GM12872 (cell line): Measurements from ENCODE around the gene LPP.

ENCODE experiments used
- TF ChIP-seq, protein P1 (sequence below): IDR thresholded peaks from 3 replicates; pipeline ENCODE4 v1.5.1; 2011; ENCODE audit warnings: low read depth, mild to moderate bottlenecking, low read length, moderate library complexity; ENCODE audit not compliant: insufficient read depth

The LPP gene

DNA sequence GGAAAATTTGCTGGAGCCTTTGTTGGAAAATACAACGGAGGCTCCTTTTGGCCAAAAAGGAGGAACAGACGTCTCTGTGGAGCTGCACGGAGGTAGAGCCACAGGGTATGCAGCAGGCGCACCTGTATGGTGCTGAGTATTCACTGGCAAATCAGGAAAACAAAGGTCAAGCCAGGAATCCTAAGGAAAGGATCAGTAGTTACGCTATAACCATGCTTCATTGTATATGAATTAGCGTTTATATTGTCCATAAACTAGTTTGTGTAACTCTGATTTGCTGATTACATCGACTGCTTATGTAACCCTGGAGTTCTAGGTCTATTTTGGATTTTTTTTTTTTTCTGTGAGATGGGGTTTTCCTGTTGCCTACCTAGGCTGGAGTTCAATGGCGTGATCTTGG is 45.4 kb downstream of the LPP start:
- TF ChIP-seq, protein P1, sequence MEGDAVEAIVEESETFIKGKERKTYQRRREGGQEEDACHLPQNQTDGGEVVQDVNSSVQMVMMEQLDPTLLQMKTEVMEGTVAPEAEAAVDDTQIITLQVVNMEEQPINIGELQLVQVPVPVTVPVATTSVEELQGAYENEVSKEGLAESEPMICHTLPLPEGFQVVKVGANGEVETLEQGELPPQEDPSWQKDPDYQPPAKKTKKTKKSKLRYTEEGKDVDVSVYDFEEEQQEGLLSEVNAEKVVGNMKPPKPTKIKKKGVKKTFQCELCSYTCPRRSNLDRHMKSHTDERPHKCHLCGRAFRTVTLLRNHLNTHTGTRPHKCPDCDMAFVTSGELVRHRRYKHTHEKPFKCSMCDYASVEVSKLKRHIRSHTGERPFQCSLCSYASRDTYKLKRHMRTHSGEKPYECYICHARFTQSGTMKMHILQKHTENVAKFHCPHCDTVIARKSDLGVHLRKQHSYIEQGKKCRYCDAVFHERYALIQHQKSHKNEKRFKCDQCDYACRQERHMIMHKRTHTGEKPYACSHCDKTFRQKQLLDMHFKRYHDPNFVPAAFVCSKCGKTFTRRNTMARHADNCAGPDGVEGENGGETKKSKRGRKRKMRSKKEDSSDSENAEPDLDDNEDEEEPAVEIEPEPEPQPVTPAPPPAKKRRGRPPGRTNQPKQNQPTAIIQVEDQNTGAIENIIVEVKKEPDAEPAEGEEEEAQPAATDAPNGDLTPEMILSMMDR, result no peak

DNA sequence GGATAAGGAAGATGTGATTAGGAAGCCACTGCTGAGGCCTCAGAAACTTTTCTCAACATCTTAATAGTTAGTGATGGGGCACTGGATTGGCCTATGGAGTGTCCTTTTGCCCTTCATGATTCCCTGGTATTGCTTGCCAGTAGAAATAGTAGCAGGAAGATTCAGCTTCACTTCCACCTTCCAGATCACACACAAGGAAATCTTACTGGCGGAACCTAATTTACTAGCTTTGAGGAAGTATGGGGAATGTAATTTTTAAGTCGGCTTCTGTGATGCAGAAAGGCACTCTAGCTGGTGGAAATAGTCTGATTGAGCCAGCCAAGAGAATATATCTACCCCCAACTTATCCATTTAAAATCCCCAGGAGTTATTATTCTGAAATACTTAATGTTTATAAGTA is 46.5 kb downstream of the LPP start:
- TF ChIP-seq, protein P1, result no peak

DNA sequence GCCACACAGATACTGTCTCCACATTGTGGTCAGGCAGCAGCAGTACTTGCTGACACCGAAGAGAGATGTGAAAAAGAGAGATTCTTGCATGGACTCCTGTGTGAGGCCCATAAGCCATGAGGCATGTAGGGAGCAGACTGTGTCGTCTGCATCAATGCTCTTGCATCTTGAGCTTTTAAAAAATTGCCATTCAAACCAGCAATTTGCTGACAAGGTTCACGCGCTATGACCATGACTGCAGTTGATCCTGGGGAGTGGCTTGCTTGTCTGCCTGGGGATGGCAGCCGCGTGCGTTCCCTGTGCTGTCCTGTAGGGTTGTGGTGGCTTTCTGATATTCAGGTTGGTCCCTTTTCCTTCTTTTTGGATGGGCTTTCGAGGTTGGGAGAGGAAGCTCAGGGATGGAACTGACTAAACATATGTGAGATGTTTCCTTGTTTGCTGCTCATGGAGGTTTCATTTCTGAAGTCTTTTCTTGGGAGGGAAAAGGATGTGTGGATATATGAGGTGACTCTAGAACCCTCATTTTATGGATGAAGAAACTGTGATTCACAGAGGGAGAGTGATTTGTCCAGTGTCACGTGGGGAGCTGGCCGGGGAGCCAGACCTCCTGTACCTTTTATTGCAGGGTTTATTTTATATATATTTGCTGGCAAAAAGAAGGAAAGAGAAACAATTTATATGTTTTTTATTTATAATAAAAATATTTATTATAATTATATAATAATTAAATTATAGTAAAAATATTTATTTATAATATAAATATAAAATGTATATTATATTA is 48.6 kb downstream of the LPP start:
- TF ChIP-seq, protein P1, result no peak

DNA sequence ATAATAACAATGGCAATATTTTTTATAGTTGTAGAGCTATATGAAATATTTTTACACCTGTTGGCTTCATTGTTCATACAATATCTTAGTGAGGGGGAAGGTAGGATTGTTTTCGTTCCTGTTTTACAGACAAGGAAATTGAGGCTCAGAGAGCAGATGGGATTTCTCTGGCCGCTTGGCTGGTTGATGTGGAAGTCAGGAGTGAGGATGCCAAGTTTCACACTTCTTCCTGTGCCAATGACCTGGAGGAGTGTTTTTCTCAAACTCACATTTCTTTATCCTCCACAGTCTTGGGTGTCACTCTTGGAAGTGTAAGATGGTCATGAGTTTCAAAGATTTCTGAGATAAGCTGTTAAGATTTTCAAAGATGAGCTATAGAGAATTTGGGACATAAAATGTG is 50.6 kb downstream of the LPP start:
- TF ChIP-seq, protein P1, result no peak

DNA sequence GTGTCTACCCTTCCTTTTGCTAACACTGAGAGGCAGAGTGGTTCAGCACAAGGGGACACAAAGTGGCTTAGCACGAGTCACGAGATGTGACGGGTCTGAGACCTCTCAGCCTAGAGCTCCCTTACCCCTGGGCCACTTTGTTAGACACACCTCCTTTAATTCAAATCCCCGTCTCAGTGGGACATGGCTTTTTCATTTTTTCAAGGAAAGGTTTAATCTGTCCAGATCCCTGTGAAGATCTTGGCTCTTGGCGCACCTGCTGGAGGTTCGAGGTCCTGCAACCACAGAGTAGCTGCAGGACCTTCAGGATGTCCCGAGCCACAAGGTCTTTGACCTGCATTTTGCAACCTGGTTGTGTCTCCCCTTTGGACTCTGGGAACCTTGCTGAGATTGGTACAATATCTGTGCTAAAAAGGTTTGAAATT is 52.0 kb downstream of the LPP start:
- TF ChIP-seq, protein P1, result peak; percentile 52; the same call in 2 of the 3 replicates

DNA sequence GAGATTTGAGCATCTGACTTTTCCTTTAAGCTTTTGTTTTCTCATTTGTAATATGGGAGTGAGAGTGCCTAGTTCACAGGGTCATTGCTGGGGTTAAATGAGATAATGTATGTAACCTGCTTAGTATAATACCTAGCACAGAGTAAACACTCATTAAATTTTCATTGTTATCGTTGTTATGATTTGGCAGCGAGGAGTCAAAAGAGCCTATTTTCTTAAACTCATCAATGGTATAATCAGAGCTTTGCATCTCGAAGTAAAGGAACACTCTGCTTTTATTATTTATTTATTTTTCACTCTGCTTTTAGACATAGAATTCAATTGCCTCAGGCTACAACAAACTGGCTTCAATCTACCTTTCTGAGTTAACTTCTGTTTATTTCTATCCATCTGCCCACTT is 52.8 kb downstream of the LPP start:
- TF ChIP-seq, protein P1, result no peak

DNA sequence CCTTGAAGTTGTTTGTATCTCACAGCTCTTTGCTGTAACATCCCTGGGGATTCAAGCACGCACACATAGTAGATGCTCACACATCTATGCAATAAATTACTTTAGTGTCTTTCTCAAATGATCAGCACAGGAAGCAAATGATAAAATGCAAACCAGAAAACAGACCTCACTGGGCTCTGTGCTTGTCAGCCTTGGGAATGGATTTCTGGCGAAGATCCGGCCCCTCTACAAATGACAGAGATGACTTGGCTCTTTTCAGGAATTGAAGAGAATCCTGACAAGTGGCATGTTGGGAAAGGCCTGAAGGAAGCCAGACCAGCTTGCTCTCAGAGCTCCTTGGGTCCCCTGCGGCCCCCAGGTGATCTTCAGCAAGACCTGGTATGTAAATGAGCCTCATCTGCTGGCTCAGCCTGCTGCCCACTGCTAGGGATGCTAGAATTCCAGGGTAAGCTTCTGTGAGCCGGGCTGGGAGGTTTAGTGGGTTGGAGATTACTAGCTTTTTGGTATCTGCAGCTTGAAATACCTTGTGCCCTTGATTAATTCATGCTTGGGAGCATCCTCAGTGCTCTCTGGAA is 54.1 kb downstream of the LPP start:
- TF ChIP-seq, protein P1, result no peak
